ENCODE measurements around the gene CDRT4.

- TF ChIP-seq CTCF (IDR thresholded peaks at IDR 0.05; ENCODE audit: extremely low read depth in 1 of 2, insufficient read depth in 1 of 2, low read depth in 1 of 2, low read length in 2 of 2) (no peak), POLR2A (IDR thresholded peaks at IDR 0.05; ENCODE audit: low read depth, low read length) (no peak), EZH2 (IDR thresholded peaks at IDR 0.05; ENCODE audit: borderline replicate concordance, low read depth, low read length, severe bottlenecking) (no peak), POLR2AphosphoS5 (IDR thresholded peaks at IDR 0.05; ENCODE audit: insufficient read depth, low read depth, low read length) (no peak), JUN (IDR thresholded peaks at IDR 0.05; ENCODE audit: borderline replicate concordance, insufficient read depth, insufficient read length, low read depth) (no peak)
These were observed 69.8 kb downstream of the CDRT4 start for GRCh38 chr17:15397620-15398019.

All from endothelial cell of umbilical vein (primary cell).